ENCODE results near the gene SCAF4. TPM values are rescaled to one million over a fixed set of nuclear protein-coding genes. Genes with fewer than 3 reads are reported as not detected.

SCAF4 gene
- total RNA-seq, 2 experiments from 2014 or later: 25.9 to 87.3 TPM

DNA sequence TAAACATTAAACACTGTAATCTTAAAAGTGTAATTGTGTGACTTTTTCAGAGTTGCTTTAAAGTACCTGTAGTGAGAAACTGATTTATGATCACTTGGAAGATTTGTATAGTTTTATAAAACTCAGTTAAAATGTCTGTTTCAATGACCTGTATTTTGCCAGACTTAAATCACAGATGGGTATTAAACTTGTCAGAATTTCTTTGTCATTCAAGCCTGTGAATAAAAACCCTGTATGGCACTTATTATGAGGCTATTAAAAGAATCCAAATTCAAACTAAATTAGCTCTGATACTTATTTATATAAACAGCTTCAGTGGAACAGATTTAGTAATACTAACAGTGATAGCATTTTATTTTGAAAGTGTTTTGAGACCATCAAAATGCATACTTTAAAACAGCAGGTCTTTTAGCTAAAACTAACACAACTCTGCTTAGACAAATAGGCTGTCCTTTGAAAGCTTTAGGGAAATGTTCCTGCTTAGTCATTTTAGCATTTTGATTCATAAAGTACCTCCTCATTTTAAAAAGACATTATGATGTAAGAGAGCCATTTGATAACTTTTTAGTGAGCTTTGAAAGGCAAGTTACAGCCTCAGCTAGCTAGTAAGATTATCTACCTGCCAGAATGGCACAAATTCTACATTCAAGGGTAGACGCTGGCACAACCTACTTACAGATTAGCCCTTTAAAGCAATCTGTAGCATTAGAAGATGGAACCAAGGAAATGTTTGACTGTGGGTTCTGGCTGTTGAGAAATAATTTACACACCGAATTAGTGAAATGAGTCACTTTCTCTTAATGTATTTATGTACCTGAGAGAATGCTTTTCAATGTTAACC, 63.0 kb downstream of the SCAF4 start:
- Histone ChIP-seq H3K9me2 (ENCODE audit: insufficient read depth, low read length) (no peaks in the 10 kb centered on the region), H2AFZ (ENCODE audit: low read length) (no peak overlapping the region), H3K4me2 (ENCODE audit: low read length) (no peak overlapping the region), H4K20me1 (ENCODE audit: insufficient read depth, low read length) (peaks cover 9% of the 10 kb centered on the region; the same call in 1 of the 2 replicates), H3K9me3 (ENCODE audit: low read length) (no peaks in the 10 kb centered on the region), H3K27ac (ENCODE audit: low read depth, low read length, poor library complexity, severe bottlenecking) (no peak overlapping the region), H3K79me2 (ENCODE audit: insufficient read depth, low read depth, low read length) (peaks cover 33% of the 10 kb centered on the region), H3K36me3 (ENCODE audit: insufficient read depth, low read length) (peaks cover 90% of the 10 kb centered on the region), H3K4me3 (ENCODE audit: low read depth, low read length, poor library complexity, severe bottlenecking) (no peak overlapping the region), H3K4me1 (ENCODE audit: insufficient read depth, low read length, poor library complexity, severe bottlenecking) (peaks cover 26% of the 10 kb centered on the region)
- POLR2A ChIA-PET: interaction anchor here (0.7 to 2.9 kb wide), 5 partner anchors 9 to 20 kb away, joined by 3 to 7 read pairs (median 4); no protein-coding TSS in a partner anchor
- no TSS peak for BruUV-seq (replicated peaks)
- intact Hi-C loops (cut with micrococcal nuclease; ENCODE audit: unreplicated experiment): loop anchor here (5.0 kb wide), 2 partner anchors 33 to 112 kb away; no protein-coding TSS in a partner anchor
- CTCF ChIA-PET (ENCODE audit: unreplicated experiment): no interaction called here
- no peak for TF ChIP-seq EZH2phosphoT487 (IDR thresholded peaks at IDR 0.05; ENCODE audit: borderline replicate concordance, low read depth, low read length)
- TF ChIP-seq, protein P1, sequence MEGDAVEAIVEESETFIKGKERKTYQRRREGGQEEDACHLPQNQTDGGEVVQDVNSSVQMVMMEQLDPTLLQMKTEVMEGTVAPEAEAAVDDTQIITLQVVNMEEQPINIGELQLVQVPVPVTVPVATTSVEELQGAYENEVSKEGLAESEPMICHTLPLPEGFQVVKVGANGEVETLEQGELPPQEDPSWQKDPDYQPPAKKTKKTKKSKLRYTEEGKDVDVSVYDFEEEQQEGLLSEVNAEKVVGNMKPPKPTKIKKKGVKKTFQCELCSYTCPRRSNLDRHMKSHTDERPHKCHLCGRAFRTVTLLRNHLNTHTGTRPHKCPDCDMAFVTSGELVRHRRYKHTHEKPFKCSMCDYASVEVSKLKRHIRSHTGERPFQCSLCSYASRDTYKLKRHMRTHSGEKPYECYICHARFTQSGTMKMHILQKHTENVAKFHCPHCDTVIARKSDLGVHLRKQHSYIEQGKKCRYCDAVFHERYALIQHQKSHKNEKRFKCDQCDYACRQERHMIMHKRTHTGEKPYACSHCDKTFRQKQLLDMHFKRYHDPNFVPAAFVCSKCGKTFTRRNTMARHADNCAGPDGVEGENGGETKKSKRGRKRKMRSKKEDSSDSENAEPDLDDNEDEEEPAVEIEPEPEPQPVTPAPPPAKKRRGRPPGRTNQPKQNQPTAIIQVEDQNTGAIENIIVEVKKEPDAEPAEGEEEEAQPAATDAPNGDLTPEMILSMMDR (conservative IDR thresholded peaks at IDR 0.05; ENCODE audit: low read length): no peak
- DNase-seq (ENCODE audit: low spot score): no peak

DNA sequence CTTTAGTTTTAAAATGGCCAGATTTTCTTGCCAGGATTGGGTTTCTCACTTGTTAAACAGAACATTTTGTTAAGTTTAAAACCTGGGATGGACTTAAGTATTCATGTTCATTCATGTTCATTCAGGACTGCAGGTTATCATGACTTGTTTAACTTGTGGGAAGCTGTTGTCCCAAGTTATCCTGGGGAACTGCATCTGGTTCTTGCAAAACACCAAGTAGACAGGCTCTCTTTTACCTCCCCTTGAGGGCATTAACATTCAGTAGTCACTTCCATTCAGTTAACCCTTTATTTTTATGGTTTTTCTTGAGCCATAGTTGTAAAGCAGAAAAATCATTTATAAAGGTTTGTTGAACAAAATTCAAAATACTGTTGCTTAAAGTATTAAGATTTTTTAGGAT, 64.3 kb downstream of the SCAF4 start:
- Histone ChIP-seq H2AFZ (ENCODE audit: low read length) (no peak overlapping the region), H3K9me2 (ENCODE audit: insufficient read depth, low read length) (no peaks in the 10 kb centered on the region), H3K4me1 (ENCODE audit: insufficient read depth, low read length, poor library complexity, severe bottlenecking) (peaks cover 37% of the 10 kb centered on the region), H3K36me3 (ENCODE audit: insufficient read depth, low read length) (peaks cover 98% of the 10 kb centered on the region), H3K4me3 (ENCODE audit: low read depth, low read length, poor library complexity, severe bottlenecking) (no peak overlapping the region), H3K9me3 (ENCODE audit: low read length) (no peaks in the 10 kb centered on the region), H3K4me2 (ENCODE audit: low read length) (no peak overlapping the region), H3K79me2 (ENCODE audit: insufficient read depth, low read depth, low read length) (peaks cover 45% of the 10 kb centered on the region), H3K27ac (ENCODE audit: low read depth, low read length, poor library complexity, severe bottlenecking) (no peak overlapping the region), H4K20me1 (ENCODE audit: insufficient read depth, low read length) (peaks cover 16% of the 10 kb centered on the region; the same call in 1 of the 2 replicates)
- no TSS peak for BruUV-seq (replicated peaks)
- intact Hi-C loops (cut with micrococcal nuclease; ENCODE audit: unreplicated experiment): loop anchor here (5.0 kb wide), 2 partner anchors 35 to 110 kb away; no protein-coding TSS in a partner anchor
- DNase-seq (ENCODE audit: low spot score): no peak
- TF ChIP-seq EZH2phosphoT487 (IDR thresholded peaks at IDR 0.05; ENCODE audit: borderline replicate concordance, low read depth, low read length): no peak
- TF ChIP-seq, protein P1 (conservative IDR thresholded peaks at IDR 0.05; ENCODE audit: low read length): no peak
- ChIA-PET POLR2A (interaction anchor here (1.1 kb wide), 1 partner anchor 20 kb away, joined by 3 read pairs; no protein-coding TSS in a partner anchor), CTCF (ENCODE audit: unreplicated experiment) (no interaction called here)
